T-cell (primary cell): ENCODE results near the gene SLITRK2. TPM values are rescaled to one million over a fixed set of nuclear protein-coding genes. Genes with fewer than 3 reads are reported as not detected.

Experiments
- ATAC-seq, 4 experiments: fragments of 200-7000 bp in 3 of 4; fragments of 150-1000 bp in 1 of 4; cut with Tn5 transposase; replicated peaks in 1 of 4; 1 replicate in 3 of 4; 2 replicates in 1 of 4; pipeline ENCODE4 v1.10.0; 2021; ENCODE audit warnings: moderate library complexity in 3 of 4, mild to moderate bottlenecking in 2 of 4, moderate number of reproducible peaks in 1 of 4
- CTCF ChIA-PET, 2 donors: fragments of 300-600 bp; sonication (Branson Sonifier 250); formaldehyde crosslinking; loops; one replicate each; lab custom pipeline; 2022; ENCODE audit warnings: antibody characterized with exemption in 2 of 2; lab: Charles Lee
- POLR2A ChIA-PET, 2 donors: fragments of 300-600 bp; sonication (Branson Sonifier 250); formaldehyde crosslinking; loops; one replicate each; lab custom pipeline; 2022; ENCODE audit warnings: antibody characterized with exemption in 2 of 2; lab: Charles Lee
- DNase-seq, 35 experiments: peaks; one replicate each; pipeline versions ENCODE4 v3.0.0 to v3.0.0-alpha.2; 2013 to 2023
- H3K27ac ChIP-seq: one replicate; pipeline ENCODE4 v1.5.1; 2013; ENCODE audit warnings: low read length
- H3K27me3 ChIP-seq, 2 experiments: replicated peaks in 1 of 2; 1 replicate in 1 of 2; 2 replicates in 1 of 2; pipeline versions ENCODE4 v1.6.1 to v1.7.0; 2013; ENCODE audit warnings: low read length in 1 of 2, mixed read lengths in 1 of 2; ENCODE audit not compliant: control insufficient read depth in 2 of 2, insufficient read depth in 2 of 2; ENCODE audit errors: extremely low read depth in 1 of 2
- H3K36me3 ChIP-seq, 2 donors: 1 replicate in 1 of 2; 2 replicates in 1 of 2; pipeline versions ENCODE4 v1.6.1 to v1.7.0; 2013; ENCODE audit warnings: low read length in 1 of 2; ENCODE audit not compliant: control insufficient read depth in 2 of 2, insufficient read depth in 1 of 2; ENCODE audit errors: extremely low read depth in 1 of 2
- H3K4me1 ChIP-seq, 2 experiments: 1 replicate in 1 of 2; 2 replicates in 1 of 2; pipeline versions ENCODE4 v1.6.1 to v1.7.0; 2013; ENCODE audit warnings: low read length in 2 of 2, mixed read lengths in 1 of 2; ENCODE audit not compliant: insufficient read depth in 2 of 2, control insufficient read depth in 1 of 2; ENCODE audit errors: extremely low read depth in 1 of 2
- H3K4me3 ChIP-seq, 2 donors: 1 replicate in 1 of 2; 2 replicates in 1 of 2; pipeline versions ENCODE4 v1.5.1 to v1.7.0; 2013; ENCODE audit warnings: mild to moderate bottlenecking in 2 of 2, low read length in 1 of 2, moderate library complexity in 1 of 2; ENCODE audit not compliant: control insufficient read depth in 1 of 2; ENCODE audit errors: extremely low read depth in 1 of 2
- H3K9me3 ChIP-seq: 2 replicates; pipeline ENCODE4 v1.7.0; 2013
- H3K27ac Mint-ChIP-seq, 2 donors: one replicate each; pipeline ENCODE4 v1.8.0; 2020 to 2021; ENCODE audit warnings: mild to moderate bottlenecking in 2 of 2, mixed read lengths in 2 of 2
- H3K27me3 Mint-ChIP-seq, 2 donors: one replicate each; pipeline ENCODE4 v1.8.0; 2021 to 2022; ENCODE audit warnings: mixed read lengths in 2 of 2
- H3K36me3 Mint-ChIP-seq: one replicate; pipeline ENCODE4 v1.8.0; 2021; ENCODE audit warnings: mixed read lengths
- H3K4me1 Mint-ChIP-seq, 3 donors: one replicate each; pipeline ENCODE4 v1.8.0; 2020 to 2022; ENCODE audit warnings: mixed read lengths in 3 of 3, mild to moderate bottlenecking in 1 of 3
- H3K4me3 Mint-ChIP-seq, 3 donors: one replicate each; pipeline ENCODE4 v1.8.0; 2020 to 2022; ENCODE audit warnings: mild to moderate bottlenecking in 3 of 3, mixed read lengths in 3 of 3, moderate library complexity in 3 of 3
- H3K9me3 Mint-ChIP-seq, 3 donors: one replicate each; pipeline ENCODE4 v1.8.0; 2020 to 2022; ENCODE audit warnings: mixed read lengths in 3 of 3
- WGBS: methylation state at CpG from one replicate; pipeline ENCODE4 v1.1.5; 2013; ENCODE audit warnings: missing lambda C conversion rate; ENCODE audit not compliant: insufficient coverage; 5-methylcytosine and 5-hydroxymethylcytosine counted together
- total RNA-seq, 35 experiments: library from RNA in 6 of 35; stranded (reverse) in 6 of 35; fragments of 120-200 nt in 1 of 35; gene quantifications; one replicate each; pipeline versions ENCODE4 v1.2.1 to v1.2.4 and lab custom pipeline; 2013 to 2026

SLITRK2 gene
- total RNA-seq, 5 donors from 2014 or later (not counting 1 experiment from before 2014, with no cell fraction given): not detected

DNA sequence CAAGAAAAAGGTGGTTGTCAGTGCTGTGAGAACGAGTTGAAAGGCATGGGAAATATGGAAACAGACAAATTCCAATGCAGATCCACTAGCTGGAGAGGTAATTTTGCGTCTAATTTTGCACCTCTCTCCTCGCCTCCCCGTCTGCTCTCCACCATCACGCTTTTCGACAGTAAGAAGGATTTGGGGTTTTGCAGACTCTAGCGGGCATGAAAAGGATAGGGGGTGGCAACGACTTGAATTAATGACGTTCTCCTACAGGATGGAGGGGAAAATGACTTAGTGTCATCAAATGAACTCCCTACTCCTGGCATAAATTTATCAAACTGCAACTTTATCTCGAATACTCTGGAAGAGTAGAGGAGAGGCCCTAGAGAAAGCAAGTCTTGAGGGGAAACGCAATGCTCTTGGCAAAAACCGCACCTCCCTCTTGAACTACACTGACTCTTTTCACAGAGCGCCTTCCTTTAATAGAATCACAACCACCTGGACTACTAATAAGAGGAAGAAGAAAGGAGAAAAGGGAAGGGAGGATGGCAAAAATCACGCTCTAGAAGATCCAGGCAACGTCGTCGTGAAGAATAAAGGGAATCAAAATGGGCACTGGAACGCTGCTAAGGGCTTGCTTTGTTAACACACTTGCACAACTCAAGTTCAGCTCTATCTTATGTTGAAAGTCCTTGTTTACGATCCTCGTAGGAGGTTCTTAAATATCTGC lies 871 bp upstream of the SLITRK2 start:
- Mint-ChIP-seq H3K36me3 (no peaks in the 10 kb centered on the region), H3K27me3 (peaks cover 36 to 42% of the 10 kb centered on the region in 2 donors), H3K27ac (no peak overlapping the region), H3K4me1 (peaks cover 0 to 2% (median 0%) of the 10 kb centered on the region in 3 donors), H3K9me3 (no peaks in the 10 kb centered on the region), H3K4me3 (no peak overlapping the region)
- Histone ChIP-seq H3K36me3 (no peaks in the 10 kb centered on the region), H3K27ac (no peak overlapping the region), H3K4me1 (no peaks in the 10 kb centered on the region), H3K4me3 (no peak overlapping the region), H3K27me3 (peaks cover 4 to 20% of the 10 kb centered on the region in 2 experiments), H3K9me3 (no peaks in the 10 kb centered on the region)
- no peak for DNase-seq
- POLR2A ChIA-PET: no interaction called here
- WGBS: no CpG with 5 or more reads among the region's 20 CpGs
- CTCF ChIA-PET: no interaction called here
- ATAC-seq: no peak

DNA sequence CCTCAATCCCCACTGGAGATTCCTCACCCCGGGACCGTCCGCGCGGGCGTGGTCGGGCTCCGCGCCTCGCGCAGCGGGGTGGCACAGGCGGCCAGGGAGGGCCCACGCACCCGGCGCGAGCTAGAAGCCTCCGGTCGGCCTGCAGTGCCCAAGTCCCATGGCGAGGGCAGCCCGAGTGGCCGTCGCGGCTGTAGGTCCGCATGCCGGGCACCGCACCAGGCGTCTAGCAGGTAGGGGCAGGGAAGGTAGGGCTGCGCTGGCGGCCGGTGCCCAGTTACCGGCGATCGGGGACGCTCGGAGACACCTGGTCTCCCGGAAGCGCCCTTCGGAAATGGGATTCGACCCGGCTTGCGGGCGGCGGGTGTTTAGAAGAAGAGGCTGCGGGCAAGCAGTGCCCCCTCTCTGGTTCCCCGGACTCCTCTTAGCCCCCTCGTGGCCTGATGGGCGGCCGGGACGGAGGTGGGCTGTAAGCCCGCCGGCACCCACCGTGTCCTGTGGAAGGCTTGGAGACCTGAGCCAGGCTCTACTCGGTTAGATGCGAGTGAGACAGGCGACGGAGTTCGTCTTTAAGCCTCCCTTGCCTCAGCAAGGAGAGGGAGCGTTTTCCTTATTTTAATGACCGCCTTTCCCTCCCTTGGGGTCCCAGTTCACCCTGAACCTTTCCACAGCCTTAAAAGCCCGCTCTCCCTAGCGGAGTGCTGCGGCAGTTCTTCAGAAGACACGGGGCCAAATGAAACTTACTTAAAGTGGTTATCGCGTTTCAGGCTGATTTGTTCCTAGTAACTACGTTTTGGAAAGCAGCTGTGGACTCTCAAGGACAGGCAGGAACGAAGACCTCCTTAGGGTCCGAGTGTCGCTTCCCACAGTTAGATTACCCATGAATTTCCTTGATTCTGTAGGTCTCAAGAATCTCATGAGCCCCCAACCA lies 821 bp downstream of the SLITRK2 start:
- H3K27ac ChIP-seq: no peak overlapping the region
- peaks cover 4 to 25% of the 10 kb centered on the region in 2 experiments for H3K27me3 ChIP-seq
- no peak for DNase-seq
- H3K4me1 ChIP-seq: no peaks in the 10 kb centered on the region
- no peaks in the 10 kb centered on the region for H3K9me3 Mint-ChIP-seq
- ATAC-seq: no peak
- WGBS: 16% methylated on average over 43 of the region's 70 CpGs
- H3K4me3 Mint-ChIP-seq: no peak overlapping the region
- no peaks in the 10 kb centered on the region for H3K9me3 ChIP-seq
- ChIA-PET CTCF (no interaction called here), POLR2A (no interaction called here)
- H3K36me3 ChIP-seq: no peaks in the 10 kb centered on the region
- H3K4me1 Mint-ChIP-seq: peaks cover 0 to 2% (median 0%) of the 10 kb centered on the region in 3 donors
- no peaks in the 10 kb centered on the region for H3K36me3 Mint-ChIP-seq
- no peak overlapping the region for H3K27ac Mint-ChIP-seq
- peaks cover 45 to 50% of the 10 kb centered on the region in 2 donors for H3K27me3 Mint-ChIP-seq
- H3K4me3 ChIP-seq: no peak overlapping the region

DNA sequence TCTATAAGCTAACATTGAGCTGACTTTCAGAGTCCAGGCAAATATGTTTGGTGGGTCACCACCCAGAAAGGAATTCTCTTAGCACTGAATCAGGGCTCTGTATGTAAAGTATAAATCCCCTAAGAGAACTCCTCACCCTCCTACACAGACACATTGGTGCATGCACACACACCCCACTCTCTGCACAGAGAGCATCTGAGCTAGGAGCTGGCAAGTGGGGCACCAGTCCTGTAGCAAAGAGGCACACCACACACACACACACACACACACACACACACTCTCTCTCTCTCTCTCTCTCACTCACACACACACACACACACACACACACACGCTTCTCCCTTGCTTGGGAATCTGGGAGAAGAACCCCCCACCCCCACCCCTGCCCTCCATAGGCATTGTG lies 3.2 kb downstream of the SLITRK2 start:
- ATAC-seq: no peak
- POLR2A ChIA-PET: no interaction called here
- H3K9me3 Mint-ChIP-seq: peaks cover 0 to 4% (median 0%) of the 10 kb centered on the region in 3 donors
- WGBS: no CpG with 5 or more reads among the region's 1 CpG
- Histone ChIP-seq H3K4me1 (no peaks in the 10 kb centered on the region), H3K9me3 (no peaks in the 10 kb centered on the region), H3K27ac (no peak overlapping the region), H3K36me3 (no peaks in the 10 kb centered on the region), H3K4me3 (no peak overlapping the region), H3K27me3 (peaks cover 4 to 25% of the 10 kb centered on the region in 2 experiments)
- H3K4me3 Mint-ChIP-seq: no peak overlapping the region
- H3K4me1 Mint-ChIP-seq: peaks cover 0 to 2% (median 0%) of the 10 kb centered on the region in 3 donors
- no peak for DNase-seq
- H3K27me3 Mint-ChIP-seq: peaks cover 44 to 50% of the 10 kb centered on the region in 2 donors
- H3K36me3 Mint-ChIP-seq: no peaks in the 10 kb centered on the region
- CTCF ChIA-PET: no interaction called here
- no peak overlapping the region for H3K27ac Mint-ChIP-seq

DNA sequence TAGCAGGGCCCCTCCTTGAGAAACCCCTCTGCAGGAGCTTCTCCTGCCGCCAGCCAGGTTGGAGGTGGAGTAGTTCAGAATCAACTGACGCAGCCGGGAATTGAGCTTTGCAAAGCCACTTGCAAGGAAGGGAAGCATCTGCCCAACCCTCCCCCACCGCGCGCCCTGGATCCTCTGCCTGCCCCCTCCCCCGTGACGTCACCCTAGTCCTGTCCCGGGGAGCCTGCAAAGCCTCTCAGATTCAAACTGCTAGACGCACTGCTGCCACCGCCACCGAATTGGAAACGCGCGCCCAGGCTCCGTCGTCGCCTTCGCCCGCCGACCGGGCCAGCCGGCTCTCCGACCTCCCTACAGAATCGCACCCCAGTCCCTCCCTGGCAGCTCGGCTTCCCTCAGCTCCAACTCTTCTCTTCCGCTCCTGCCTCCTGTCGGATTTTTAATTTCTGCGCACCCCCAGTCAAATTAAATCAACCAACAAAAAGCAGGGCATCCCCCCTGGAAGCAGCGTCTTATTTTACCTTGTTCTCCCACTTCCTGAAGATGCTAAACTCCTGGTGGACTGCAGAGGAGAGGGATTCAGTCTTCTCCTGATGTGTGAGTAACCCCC lies 3.8 kb downstream of the SLITRK2 start:
- POLR2A ChIA-PET: interaction anchor here in 1 of 2 donors (0.6 kb wide), 1 partner anchor 10 kb away, joined by 3 read pairs; no protein-coding TSS in a partner anchor
- no peak overlapping the region for H3K4me3 Mint-ChIP-seq
- DNase-seq (no peak), ATAC-seq (no peak)
- H3K36me3 ChIP-seq: no peaks in the 10 kb centered on the region
- no peaks in the 10 kb centered on the region for H3K4me1 ChIP-seq
- peaks cover 0 to 2% (median 0%) of the 10 kb centered on the region in 3 donors for H3K4me1 Mint-ChIP-seq
- peaks cover 38 to 45% of the 10 kb centered on the region in 2 donors for H3K27me3 Mint-ChIP-seq
- WGBS: 9% methylated on average over 15 of the region's 30 CpGs
- no peaks in the 10 kb centered on the region for H3K9me3 ChIP-seq
- H3K9me3 Mint-ChIP-seq: peaks cover 0 to 4% (median 0%) of the 10 kb centered on the region in 3 donors
- CTCF ChIA-PET: no interaction called here
- H3K27me3 ChIP-seq: peaks cover 4 to 25% of the 10 kb centered on the region in 2 experiments
- no peaks in the 10 kb centered on the region for H3K36me3 Mint-ChIP-seq
- no peak overlapping the region for H3K27ac Mint-ChIP-seq
- no peak overlapping the region for H3K4me3 ChIP-seq
- no peak overlapping the region for H3K27ac ChIP-seq

DNA sequence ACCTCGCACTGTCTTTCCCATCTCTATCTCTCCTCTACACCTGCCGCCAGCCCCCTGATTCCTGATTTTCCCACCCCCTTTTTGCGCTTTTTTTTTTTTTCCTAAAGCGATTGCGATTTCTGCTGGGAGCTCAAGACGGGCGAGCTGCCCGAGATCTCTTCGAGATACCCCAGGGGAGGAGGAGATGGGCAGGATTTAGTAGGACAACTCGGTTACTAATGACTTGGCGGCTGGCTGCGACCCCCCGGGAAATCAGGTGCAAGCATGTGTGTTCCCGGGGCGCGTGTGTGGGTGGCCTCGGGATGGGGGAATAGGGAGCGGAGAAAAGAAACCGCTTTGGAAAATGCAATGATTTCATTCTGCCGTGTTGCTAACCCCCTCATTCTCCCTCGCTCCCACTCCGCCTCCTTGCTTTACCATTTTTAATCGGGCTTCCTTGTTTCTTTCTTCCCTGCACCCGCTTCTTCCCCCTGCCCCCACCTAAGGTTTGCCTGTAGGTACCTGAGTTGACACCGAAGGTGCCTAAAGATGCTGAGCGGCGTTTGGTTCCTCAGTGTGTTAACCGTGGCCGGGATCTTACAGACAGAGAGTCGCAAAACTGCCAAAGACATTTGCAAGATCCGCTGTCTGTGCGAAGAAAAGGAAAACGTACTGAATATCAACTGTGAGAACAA lies 4.4 kb downstream of the SLITRK2 start:
- Mint-ChIP-seq H3K4me3 (no peak overlapping the region), H3K27ac (no peak overlapping the region), H3K4me1 (peaks cover 0 to 2% (median 0%) of the 10 kb centered on the region in 3 donors), H3K36me3 (no peaks in the 10 kb centered on the region), H3K9me3 (peaks cover 0 to 4% (median 0%) of the 10 kb centered on the region in 3 donors), H3K27me3 (peaks cover 32 to 39% of the 10 kb centered on the region in 2 donors)
- DNase-seq (no peak), ATAC-seq (no peak)
- no peaks in the 10 kb centered on the region for H3K9me3 ChIP-seq
- 22% methylated on average over 6 of the region's 33 CpGs for WGBS
- CTCF ChIA-PET: no interaction called here
- no peaks in the 10 kb centered on the region for H3K36me3 ChIP-seq
- peaks cover under 1 to 25% of the 10 kb centered on the region in 2 experiments for H3K27me3 ChIP-seq
- no peak overlapping the region for H3K27ac ChIP-seq
- POLR2A ChIA-PET: no interaction called here
- H3K4me1 ChIP-seq: no peaks in the 10 kb centered on the region
- H3K4me3 ChIP-seq: no peak overlapping the region

DNA sequence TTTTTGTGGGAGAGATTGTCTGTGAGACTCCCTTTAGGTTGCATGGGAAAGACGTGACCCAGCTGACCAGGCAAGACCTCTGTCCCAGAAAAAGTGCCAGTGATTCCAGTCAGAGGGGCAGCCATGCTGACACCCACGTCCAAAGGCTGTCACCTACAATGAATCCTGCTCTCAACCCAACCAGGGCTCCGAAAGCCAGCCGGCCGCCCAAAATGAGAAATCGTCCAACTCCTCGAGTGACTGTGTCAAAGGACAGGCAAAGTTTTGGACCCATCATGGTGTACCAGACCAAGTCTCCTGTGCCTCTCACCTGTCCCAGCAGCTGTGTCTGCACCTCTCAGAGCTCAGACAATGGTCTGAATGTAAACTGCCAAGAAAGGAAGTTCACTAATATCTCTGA lies 5.5 kb downstream of the SLITRK2 start:
- ATAC-seq: no peak
- ChIA-PET POLR2A (no interaction called here), CTCF (no interaction called here)
- DNase-seq: no peak
- Mint-ChIP-seq H3K4me1 (peaks cover 0 to 2% (median 0%) of the 10 kb centered on the region in 3 donors), H3K27me3 (peaks cover 28 to 40% of the 10 kb centered on the region in 2 donors), H3K27ac (no peak overlapping the region), H3K9me3 (peaks cover 0 to 4% (median 0%) of the 10 kb centered on the region in 3 donors), H3K36me3 (no peaks in the 10 kb centered on the region), H3K4me3 (no peak overlapping the region)
- Histone ChIP-seq H3K27me3 (peaks cover 0 to 23% of the 10 kb centered on the region in 2 experiments), H3K9me3 (no peaks in the 10 kb centered on the region), H3K36me3 (no peaks in the 10 kb centered on the region), H3K4me1 (no peaks in the 10 kb centered on the region), H3K27ac (no peak overlapping the region), H3K4me3 (no peak overlapping the region)
- WGBS: 90% methylated on average over 2 of the region's 7 CpGs
